ENCODE results near the gene FARSA.

DNA sequence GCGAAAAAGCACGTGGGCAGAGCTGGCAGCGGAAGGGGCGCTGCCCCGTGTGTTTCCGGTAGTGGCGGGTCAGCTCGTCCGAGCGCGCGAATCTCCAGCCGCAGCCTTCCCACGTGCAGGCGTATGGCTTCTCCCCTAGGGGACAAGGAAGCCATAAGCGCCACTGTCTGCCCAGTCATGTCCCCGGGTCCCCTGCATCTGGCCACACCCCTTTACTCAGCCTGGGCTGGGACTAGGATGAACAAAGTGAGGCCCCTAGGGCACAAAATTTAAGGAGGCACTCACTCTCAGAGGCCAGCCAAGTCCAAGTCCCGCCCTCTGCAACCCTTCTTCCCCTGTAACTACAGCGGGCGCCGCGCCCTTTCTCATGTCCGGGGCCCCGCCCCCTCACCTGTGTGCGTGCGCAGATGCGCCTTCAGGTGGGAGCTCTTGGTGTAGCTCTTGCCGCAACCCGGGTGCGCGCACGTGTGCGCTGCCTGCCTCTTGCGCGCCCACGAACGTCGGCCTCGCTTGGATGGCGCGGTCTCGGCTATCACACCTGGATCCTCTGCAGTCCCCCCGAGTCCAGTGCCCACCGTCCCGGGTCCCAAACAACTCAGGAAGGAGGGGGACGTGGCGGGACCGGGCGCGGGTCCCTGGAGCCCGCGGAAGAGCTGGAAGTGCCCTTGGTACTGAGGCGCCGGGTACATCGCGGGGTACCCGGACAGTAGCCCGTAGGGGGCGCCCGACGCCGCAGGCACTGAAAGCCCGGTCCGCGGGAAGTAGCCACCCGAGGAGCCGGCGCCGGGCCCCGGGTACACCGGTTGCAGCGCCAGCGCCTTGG is 48.4 kb downstream of the FARSA start:
- TF ChIP-seq GATA2 (IDR thresholded peaks at IDR 0.05; ENCODE audit: low read depth, low read length) = no peak
- no peak for TF ChIP-seq GATA3 (IDR thresholded peaks at IDR 0.05; ENCODE audit: low read depth, low read length)

Data from SH-SY5Y (cell line).